GM21381 (cell line): Measurements from ENCODE around the gene DOCK1.
"Not testable (repeated sequence)": the region's sequence is repeated elsewhere in the genome, so short reads cannot be mapped to it uniquely, and the experiment has no call there.

Source experiments
- ATAC-seq: cut with Tn5 transposase; IDR thresholded peaks from one replicate; pipeline ENCODE4 v1.9.1; 2021; ENCODE audit warnings: mild to moderate bottlenecking, moderate library complexity; ENCODE audit not compliant: unreplicated experiment

DOCK1 gene

GRCh38 chr10:127299192-127299591 is 394.0 kb downstream of the DOCK1 start:
- ATAC-seq = not testable (repeated sequence)

- ATAC-seq = no peak
Observed at GRCh38 chr10:127299956-127300689, 394.9 kb downstream of the DOCK1 start.

GRCh38 chr10:127300868-127301321 is 395.7 kb downstream of the DOCK1 start:
- no peak for ATAC-seq

- ATAC-seq = no peak
Observed at GRCh38 chr10:127302343-127302742, 397.1 kb downstream of the DOCK1 start.

- ATAC-seq = no peak
Observed at GRCh38 chr10:127303105-127303504, 397.9 kb downstream of the DOCK1 start.

DNA sequence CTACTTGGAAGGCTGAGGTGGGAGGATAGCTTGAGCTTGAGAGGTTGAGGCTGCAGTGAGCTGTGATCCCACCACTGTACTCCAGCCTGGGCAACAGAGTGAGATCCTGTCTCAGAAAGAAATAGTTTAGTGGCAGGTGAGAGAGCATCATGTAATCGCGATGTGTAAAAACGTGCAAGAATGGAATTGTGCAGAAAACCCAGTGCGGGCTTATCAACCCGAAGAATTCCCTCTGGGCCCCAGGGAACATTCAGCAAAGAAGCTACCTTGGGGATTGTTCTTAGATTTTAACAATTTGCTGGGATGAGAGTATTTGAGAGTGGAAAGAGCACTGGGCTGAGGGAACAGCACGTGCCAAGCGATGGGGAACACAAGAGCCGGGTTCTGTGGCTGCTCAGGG is 398.5 kb downstream of the DOCK1 start:
- no peak for ATAC-seq

GRCh38 chr10:127306479-127306878 is 401.3 kb downstream of the DOCK1 start:
- no peak for ATAC-seq

GRCh38 chr10:127307338-127307737 is 402.1 kb downstream of the DOCK1 start:
- ATAC-seq = no peak

GRCh38 chr10:127308031-127308430 is 402.8 kb downstream of the DOCK1 start:
- no peak for ATAC-seq

GRCh38 chr10:127309619-127310018 is 404.4 kb downstream of the DOCK1 start:
- ATAC-seq = not testable (repeated sequence)

- no peak for ATAC-seq
Observed at GRCh38 chr10:127310430-127310829, 405.2 kb downstream of the DOCK1 start.

- no peak for ATAC-seq
Observed at GRCh38 chr10:127310923-127311322, 405.7 kb downstream of the DOCK1 start.

GRCh38 chr10:127313996-127314700 is 408.9 kb downstream of the DOCK1 start:
- ATAC-seq = no peak

GRCh38 chr10:127314797-127315196 is 409.6 kb downstream of the DOCK1 start:
- no peak for ATAC-seq

GRCh38 chr10:127315888-127316287 is 410.7 kb downstream of the DOCK1 start:
- ATAC-seq = no peak

- ATAC-seq = no peak
Observed at GRCh38 chr10:127318396-127318795, 413.2 kb downstream of the DOCK1 start.

- no peak for ATAC-seq
Observed at GRCh38 chr10:127319271-127319670, 414.0 kb downstream of the DOCK1 start.

DNA sequence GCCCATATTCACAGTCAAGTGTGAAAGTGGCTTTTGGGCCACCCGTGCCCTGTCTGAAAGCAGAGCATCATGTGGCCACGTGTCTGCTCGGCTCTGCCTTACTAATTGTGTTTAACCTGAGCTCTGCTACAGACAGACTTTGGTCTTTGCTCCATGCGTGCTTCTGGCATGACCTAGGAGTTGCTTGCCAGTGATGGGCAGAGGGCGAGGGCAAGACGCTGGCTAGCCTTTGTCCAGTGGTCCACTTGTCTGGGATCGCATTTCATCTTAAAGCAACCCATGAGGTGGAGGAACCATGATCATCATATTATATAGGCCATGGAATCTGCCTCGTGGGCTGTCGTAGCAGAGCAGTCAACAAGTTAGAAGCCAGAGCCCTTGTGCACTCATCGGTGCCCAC is 414.5 kb downstream of the DOCK1 start:
- no peak for ATAC-seq

DNA sequence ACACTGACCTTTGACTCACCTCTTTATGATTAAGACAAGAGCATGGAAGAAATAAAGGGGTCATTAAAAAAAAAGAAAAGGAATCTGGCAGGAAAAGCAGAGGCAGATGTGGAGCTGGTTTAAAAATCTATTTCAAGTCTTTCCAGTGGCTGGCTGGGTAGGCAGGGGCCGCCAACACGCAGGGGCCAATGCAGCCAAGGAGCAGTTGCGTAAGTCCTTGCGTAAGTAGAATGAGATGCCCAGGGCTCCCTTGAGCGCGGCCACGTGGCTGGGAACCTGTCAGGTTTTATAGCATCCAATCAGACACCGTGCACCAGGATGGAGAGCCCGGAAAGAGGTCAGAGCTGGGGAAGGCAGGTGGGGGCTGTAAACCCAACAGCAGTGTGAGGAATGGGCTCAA is 414.9 kb downstream of the DOCK1 start:
- ATAC-seq = no peak

DNA sequence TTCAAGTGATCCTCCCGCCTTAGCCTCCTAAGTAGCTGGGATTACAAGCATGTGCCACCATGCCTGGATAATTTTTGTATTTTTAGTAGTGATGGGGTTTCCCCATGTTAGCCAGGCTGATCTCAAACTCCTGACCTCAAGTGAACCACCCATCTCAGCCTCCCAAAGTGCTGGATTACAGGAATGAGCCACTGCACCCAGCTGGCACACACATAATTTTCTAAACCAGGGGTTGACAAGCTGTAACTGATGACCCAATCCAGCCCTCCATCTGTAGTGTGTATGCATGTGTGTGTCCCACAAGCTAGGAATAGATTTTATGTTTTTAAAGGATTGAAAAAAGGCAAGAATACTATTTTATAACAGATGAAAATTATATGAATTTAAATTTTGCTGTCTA is 417.1 kb downstream of the DOCK1 start:
- no peak for ATAC-seq

GRCh38 chr10:127325506-127325905 is 420.3 kb downstream of the DOCK1 start:
- no peak for ATAC-seq

DNA sequence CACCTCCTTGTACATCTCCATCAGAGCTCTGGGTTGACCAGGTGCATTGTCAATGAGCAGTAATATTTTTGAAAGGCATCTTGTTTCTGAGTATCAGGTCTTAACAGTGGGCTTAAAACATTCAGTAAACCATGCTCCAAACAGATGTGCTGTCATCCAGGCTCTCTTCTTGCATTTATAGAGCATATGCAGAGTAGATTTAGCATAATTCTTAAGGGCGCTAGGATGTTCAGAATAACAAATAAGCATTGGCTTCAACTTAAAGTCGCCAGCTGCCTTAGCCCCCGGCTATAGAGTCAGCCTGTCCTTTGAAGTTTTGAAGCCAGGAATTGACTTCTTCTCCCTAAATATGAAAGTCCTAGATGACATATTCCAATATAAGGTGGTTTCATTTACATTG is 421.7 kb downstream of the DOCK1 start:
- no peak for ATAC-seq
